ENCODE results near the gene NPIPB8.

DNA sequence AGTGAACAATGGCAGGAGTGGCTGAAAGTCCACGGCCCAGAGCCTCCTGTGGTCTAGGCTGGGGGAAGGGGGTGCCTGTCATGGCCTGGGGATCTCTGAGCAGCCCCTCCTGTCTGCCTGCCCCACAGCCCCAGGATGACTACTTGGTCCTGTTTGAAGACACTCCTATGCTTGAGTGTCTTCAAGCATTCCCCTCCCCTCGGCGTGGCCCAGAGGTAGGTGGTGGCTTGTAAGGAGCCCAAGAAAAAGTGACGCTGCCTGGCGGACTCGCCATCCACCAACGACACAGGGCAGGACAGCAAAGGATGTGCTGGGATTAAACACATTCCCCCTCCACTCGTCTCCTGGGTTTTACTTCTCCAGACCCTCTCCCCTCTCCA, 33.7 kb upstream of the NPIPB8 start:
- no peak for TF ChIP-seq POLR2A (IDR thresholded peaks at IDR 0.05)
- TF ChIP-seq, protein P1, sequence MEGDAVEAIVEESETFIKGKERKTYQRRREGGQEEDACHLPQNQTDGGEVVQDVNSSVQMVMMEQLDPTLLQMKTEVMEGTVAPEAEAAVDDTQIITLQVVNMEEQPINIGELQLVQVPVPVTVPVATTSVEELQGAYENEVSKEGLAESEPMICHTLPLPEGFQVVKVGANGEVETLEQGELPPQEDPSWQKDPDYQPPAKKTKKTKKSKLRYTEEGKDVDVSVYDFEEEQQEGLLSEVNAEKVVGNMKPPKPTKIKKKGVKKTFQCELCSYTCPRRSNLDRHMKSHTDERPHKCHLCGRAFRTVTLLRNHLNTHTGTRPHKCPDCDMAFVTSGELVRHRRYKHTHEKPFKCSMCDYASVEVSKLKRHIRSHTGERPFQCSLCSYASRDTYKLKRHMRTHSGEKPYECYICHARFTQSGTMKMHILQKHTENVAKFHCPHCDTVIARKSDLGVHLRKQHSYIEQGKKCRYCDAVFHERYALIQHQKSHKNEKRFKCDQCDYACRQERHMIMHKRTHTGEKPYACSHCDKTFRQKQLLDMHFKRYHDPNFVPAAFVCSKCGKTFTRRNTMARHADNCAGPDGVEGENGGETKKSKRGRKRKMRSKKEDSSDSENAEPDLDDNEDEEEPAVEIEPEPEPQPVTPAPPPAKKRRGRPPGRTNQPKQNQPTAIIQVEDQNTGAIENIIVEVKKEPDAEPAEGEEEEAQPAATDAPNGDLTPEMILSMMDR (IDR thresholded peaks at IDR 0.05): no peak

Data from uterus (tissue), 2 donors.